Erythroblast (primary cell): ENCODE results near the gene HINFP.
"Not testable (repeated sequence)": the region's sequence is repeated elsewhere in the genome, so short reads cannot be mapped to it uniquely, and the experiment has no call there.

Source experiments
- DNase-seq, 2 experiments: peaks; one replicate each; lab custom pipeline; 2025; lab: John Stamatoyannopoulos, UW
- GATA1 ChIP-seq: IDR thresholded peaks from 2 replicates; pipeline ENCODE4 v1.6.1; 2011; ENCODE audit warnings: low read depth, mild to moderate bottlenecking, control low read depth, low read length, moderate library complexity
- POLR2A ChIP-seq: IDR thresholded peaks from 2 replicates; pipeline ENCODE4 v1.6.1; 2011; ENCODE audit warnings: mild to moderate bottlenecking, low read length

Gene HINFP

DNA sequence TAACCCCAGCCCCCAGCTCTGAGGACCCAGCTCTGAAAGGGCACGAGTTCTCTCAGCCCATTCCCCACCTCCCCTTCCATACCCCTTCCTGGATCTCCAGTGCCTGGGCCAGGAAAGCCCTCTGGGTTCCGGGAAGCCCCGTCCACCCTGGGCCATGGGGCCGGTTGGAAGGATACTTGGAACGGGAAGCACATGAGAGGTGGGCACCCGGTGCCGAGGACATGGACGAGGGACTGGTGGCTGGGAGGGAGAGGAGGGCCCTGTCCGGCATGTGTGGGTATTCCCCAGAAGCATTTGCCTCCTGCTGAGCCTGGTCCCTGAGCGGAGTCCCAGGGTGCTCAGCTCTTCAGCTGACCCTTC lies 5.2 kb upstream of the HINFP start:
- no peak for DNase-seq
- TF ChIP-seq GATA1, result no peak
- TF ChIP-seq POLR2A, result no peak

GRCh38 chr11:119116601-119117000 lies 4.8 kb upstream of the HINFP start:
- no peak for DNase-seq

GRCh38 chr11:119117004-119117706 lies 4.2 kb upstream of the HINFP start:
- no peak for DNase-seq
- TF ChIP-seq POLR2A, result no peak
- no peak for TF ChIP-seq GATA1

More at GRCh38 chr11:119116601-119117000, 4.8 kb upstream of the HINFP start:
- TF ChIP-seq POLR2A, result no peak
- TF ChIP-seq GATA1, result no peak

GRCh38 chr11:119118227-119118626 lies 3.2 kb upstream of the HINFP start:
- DNase-seq, result no peak
- TF ChIP-seq GATA1 (no peak), POLR2A (no peak)

DNA sequence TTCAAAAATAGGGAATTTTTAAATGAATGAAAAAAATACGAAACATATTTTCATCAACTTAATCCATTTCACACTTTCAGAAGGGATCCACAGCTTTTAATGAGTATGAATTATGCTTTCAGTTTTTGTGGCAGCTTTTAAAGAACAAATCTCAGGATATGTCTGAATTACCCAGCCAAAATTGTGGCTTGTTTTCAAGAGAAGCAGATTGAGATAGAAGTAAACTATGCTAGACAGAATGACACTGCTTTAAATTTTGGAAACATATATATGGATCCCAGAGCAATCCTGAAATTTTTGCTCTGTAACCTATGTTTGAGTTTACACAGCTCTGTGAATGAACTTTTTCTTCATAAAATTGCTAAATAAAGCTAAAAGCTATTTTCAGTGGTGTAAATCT lies 2.4 kb upstream of the HINFP start:
- no peak for TF ChIP-seq POLR2A
- no peak for TF ChIP-seq GATA1
- DNase-seq, result no peak

DNA sequence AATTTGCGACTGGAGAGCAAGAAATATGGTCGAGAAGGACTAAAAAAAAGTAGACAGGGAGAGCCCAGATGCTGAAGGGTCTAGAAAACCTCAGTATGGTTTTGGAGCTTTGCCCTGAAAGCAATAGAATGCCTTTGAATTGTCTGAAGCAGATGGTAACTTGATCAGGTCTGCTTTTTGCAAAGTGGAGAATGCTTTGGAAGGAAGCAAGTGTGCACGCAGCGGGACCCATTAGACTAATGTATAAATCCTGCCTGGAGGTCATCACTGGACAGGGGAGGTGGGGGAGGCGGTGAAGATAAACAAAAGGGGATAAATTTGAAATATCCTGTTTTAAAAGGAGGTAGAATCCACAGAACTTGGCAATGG lies 757 bp upstream of the HINFP start:
- TF ChIP-seq GATA1, result no peak
- no peak for TF ChIP-seq POLR2A
- peak in 1 of 2 experiments; percentile 43 for DNase-seq

- no peak for DNase-seq
Measured at GRCh38 chr11:119121811-119122124, 388 bp downstream of the HINFP start.

DNA sequence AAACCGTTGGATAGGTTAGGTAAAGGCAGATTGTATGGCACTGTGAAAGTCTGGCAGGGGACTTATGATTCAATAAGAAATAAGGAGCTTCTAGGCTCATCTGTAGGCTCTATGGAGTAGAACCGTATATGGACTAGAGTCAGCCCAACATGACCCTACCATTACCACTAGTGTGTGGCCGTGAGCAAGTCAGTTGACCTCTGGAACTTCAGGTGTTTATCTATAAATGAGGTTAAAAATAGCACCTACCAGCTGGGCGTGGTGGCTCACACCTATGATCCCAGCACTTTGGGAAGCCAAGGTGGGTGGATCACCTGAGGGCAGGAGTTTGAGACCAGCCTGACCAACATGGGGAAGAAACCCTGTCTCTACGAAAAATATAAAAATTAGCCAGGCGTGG lies 4.4 kb downstream of the HINFP start:
- DNase-seq, result no peak
- TF ChIP-seq POLR2A, result no peak
- no peak for TF ChIP-seq GATA1

More at GRCh38 chr11:119121811-119122124, 388 bp downstream of the HINFP start:
- TF ChIP-seq GATA1 (no peak), POLR2A (no peak)

- TF ChIP-seq GATA1 (no peak), POLR2A (no peak)
- no peak for DNase-seq
Measured at GRCh38 chr11:119126675-119127268, 5.4 kb downstream of the HINFP start.

DNA sequence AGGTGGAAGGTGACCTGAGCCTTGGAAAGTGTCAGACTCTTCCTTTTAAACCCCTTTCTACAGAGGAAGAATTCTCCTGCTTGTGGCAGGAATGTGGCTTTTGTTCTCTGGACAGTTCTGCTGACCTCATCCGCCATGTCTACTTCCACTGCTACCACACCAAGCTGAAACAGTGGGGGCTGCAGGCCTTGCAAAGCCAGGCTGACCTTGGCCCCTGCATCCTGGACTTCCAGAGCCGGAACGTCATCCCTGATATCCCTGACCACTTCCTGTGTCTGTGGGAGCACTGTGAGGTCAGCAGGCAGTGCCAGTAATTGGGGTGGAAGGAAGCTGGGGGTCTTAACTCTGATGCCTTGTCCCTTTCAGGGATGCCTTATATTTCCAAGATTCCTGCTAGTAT lies 9.3 kb downstream of the HINFP start:
- TF ChIP-seq POLR2A (no peak), GATA1 (no peak)
- DNase-seq, result no peak

- peak in 1 of 2 experiments; percentile 21 for DNase-seq
- TF ChIP-seq POLR2A (no peak), GATA1 (no peak)
Measured at GRCh38 chr11:119134389-119134978, 13.1 kb downstream of the HINFP start.

DNA sequence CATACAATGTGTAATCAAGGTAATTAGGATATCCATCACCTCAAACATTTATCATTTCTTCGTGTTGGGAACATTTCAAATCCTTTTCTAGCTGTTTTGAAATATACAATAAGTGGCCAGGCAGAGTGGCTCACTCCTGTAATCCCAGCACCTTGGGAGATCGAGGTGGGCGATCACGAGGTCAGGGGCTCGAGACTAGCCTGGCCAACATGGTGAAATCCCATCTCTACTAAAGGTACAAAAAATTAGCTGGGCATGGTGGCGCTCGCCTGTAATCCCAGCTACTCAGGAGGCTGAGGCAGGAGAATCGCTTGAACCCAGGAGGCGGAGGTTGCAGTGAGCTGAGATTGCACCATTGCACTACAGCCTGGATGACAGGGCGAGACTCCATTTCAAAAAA lies 17.9 kb downstream of the HINFP start:
- DNase-seq, result not testable (repeated sequence)

DNA sequence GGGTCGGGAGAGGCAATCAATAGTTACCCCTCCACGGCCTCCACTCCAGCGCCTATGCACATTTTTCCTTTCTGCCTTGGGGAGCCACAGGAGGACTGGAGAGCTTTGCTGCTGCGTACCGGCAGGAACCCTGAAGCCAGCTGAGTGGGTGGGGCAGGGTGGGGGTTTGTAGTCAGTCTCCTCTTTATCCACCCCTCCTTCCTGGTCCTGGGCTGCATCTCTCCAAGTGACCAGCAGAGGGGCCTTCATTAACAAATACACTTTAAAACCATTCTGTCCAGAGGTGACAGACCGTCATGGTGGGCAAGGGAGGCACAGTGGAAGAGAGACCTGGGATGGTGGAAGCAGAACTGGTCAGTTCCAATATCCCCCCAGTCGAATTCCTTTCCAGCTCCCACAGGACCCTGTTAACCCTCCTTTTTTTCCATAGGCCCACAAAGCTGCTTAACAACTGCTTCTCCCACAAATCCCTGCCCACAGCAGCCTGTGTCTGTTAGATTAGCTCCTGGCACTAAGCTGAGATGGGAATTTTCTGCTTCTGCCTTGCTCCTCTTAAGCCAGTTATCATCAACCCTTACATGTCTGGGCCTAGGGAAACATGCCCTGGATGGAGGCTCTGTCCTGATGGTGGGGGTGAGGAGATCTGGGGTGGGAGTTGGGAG lies 23.6 kb downstream of the HINFP start:
- DNase-seq, result peak; percentile 80
- TF ChIP-seq GATA1 (no peak), POLR2A (no peak)

GRCh38 chr11:119145551-119145950 lies 24.2 kb downstream of the HINFP start:
- DNase-seq, result no peak
- no peak for TF ChIP-seq POLR2A
- TF ChIP-seq GATA1, result no peak
